OCI-LY1 (cell line): ENCODE data around the gene RUSF1.

Experiments used
- H2AFZ ChIP-seq: fragments of 200-600 bp; sonication (generic), shearing (Covaris generic); 2 replicates; pipeline ENCODE4 v1.6.0; 2014; ENCODE audit warnings: antibody characterized with exemption, mild to moderate bottlenecking, low read length
- H3F3A ChIP-seq: fragments of 200-600 bp; sonication (generic), shearing (Covaris generic); 2 replicates; pipeline ENCODE4 v1.6.0; 2014; ENCODE audit warnings: mild to moderate bottlenecking, antibody characterized with exemption, low read length, moderate library complexity; ENCODE audit not compliant: insufficient read depth
- H3K27ac ChIP-seq: fragments of 200-600 bp; sonication (generic); 2 replicates; pipeline ENCODE4 v1.5.1; 2014; ENCODE audit warnings: low read length, mixed run types, mild to moderate bottlenecking, low read depth; ENCODE audit not compliant: poor library complexity, severe bottlenecking
- H3K27me3 ChIP-seq: fragments of 200-600 bp; sonication (generic); 2 replicates; pipeline ENCODE4 v1.6.0; 2014; ENCODE audit warnings: antibody characterized with exemption, mild to moderate bottlenecking, low read length, moderate library complexity; ENCODE audit not compliant: insufficient read depth
- H3K36me3 ChIP-seq: fragments of 200-600 bp; sonication (generic); 2 replicates; pipeline ENCODE4 v1.6.1; 2014; ENCODE audit warnings: mild to moderate bottlenecking, antibody characterized with exemption, low read length, moderate library complexity, mixed read lengths; ENCODE audit not compliant: insufficient read depth
- H3K4me1 ChIP-seq: fragments of 200-600 bp; sonication (generic); 2 replicates; pipeline ENCODE4 v1.5.1; 2014; ENCODE audit warnings: mild to moderate bottlenecking, low read length, moderate library complexity; ENCODE audit not compliant: insufficient read depth, severe bottlenecking
- H3K4me2 ChIP-seq: fragments of 200-600 bp; sonication (generic), shearing (Covaris generic); 2 replicates; pipeline ENCODE4 v1.6.1; 2014; ENCODE audit warnings: low read length
- H3K4me3 ChIP-seq: fragments of 200-600 bp; sonication (generic); 2 replicates; pipeline ENCODE4 v1.5.1; 2014; ENCODE audit warnings: low read length, low read depth, mild to moderate bottlenecking, mixed read lengths; ENCODE audit not compliant: poor library complexity, severe bottlenecking
- H3K79me2 ChIP-seq: fragments of 200-600 bp; shearing (Covaris generic); 2 replicates; pipeline ENCODE4 v1.6.1; 2016; ENCODE audit warnings: mixed run types, low read length, mixed read lengths; ENCODE audit not compliant: insufficient read depth
- H3K9ac ChIP-seq: fragments of 200-600 bp; sonication (generic), shearing (Covaris generic); 2 replicates; pipeline ENCODE4 v1.6.1; 2014; ENCODE audit warnings: mild to moderate bottlenecking, low read length, mixed read lengths
- H3K9me2 ChIP-seq: fragments of 200-600 bp; sonication (generic), shearing (Covaris generic); 2 replicates; pipeline ENCODE4 v1.6.1; 2014; ENCODE audit warnings: low read depth, mild to moderate bottlenecking, low read length, mixed read lengths
- H3K9me3 ChIP-seq: fragments of 200-600 bp; shearing (Covaris generic); 2 replicates; pipeline ENCODE4 v1.6.1; 2014; ENCODE audit warnings: low read length, mixed read lengths
- H4K20me1 ChIP-seq: fragments of 200-600 bp; sonication (generic), shearing (Covaris generic); 2 replicates; pipeline ENCODE4 v1.6.0; 2016; ENCODE audit warnings: mild to moderate bottlenecking, low read length; ENCODE audit not compliant: insufficient read depth
- EZH2 ChIP-seq: fragments of 200-600 bp; sonication (generic), shearing (Covaris generic); IDR thresholded peaks from 2 replicates; pipeline ENCODE4 v1.8.0; 2017; ENCODE audit warnings: borderline replicate concordance, mixed run types, mild to moderate bottlenecking, antibody characterized with exemption, low read length, moderate library complexity, mixed read lengths
- TF ChIP-seq, protein P1 (sequence below): fragments of 200-600 bp; sonication (generic), shearing (Covaris generic); IDR thresholded peaks from 2 replicates; pipeline ENCODE4 v1.5.1; 2017; ENCODE audit warnings: mild to moderate bottlenecking, antibody characterized with exemption, low read length, moderate library complexity, mixed read lengths

RUSF1 gene

DNA sequence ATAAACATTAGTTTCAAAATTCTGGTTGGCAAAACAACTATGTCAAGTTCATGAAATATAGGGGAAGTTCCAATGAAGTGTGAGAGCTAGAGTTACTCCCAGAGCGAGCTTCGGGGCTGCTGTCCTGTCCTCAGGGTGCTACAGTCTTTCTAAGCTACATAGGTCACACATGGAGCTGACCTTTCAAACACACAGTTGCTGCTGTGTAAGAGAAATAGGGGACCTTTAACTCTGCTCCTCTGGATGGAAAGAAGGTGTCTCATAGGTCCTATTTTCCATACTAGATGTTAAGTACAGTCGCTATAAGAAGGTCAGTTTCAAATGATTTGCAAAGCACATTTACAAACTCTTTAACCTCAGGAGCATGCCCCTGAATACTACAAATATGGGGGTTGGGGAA is 13.2 kb upstream of the RUSF1 start:
- Histone ChIP-seq H3K79me2 (no peaks in the 10 kb centered on the region), H2AFZ (no peak overlapping the region), H3K36me3 (no peaks in the 10 kb centered on the region), H3K9ac (no peak overlapping the region), H3K4me1 (no peaks in the 10 kb centered on the region), H3K27ac (no peak overlapping the region), H3K4me3 (no peak overlapping the region), H3F3A (no peaks in the 10 kb centered on the region), H3K4me2 (no peak overlapping the region), H3K27me3 (0 out of 2 replicates have a peak, but pooled peaks cover 6% of the 10 kb centered on the region), H3K9me2 (no peaks in the 10 kb centered on the region), H4K20me1 (no peaks in the 10 kb centered on the region), H3K9me3 (no peaks in the 10 kb centered on the region)
- TF ChIP-seq EZH2: no peak

DNA sequence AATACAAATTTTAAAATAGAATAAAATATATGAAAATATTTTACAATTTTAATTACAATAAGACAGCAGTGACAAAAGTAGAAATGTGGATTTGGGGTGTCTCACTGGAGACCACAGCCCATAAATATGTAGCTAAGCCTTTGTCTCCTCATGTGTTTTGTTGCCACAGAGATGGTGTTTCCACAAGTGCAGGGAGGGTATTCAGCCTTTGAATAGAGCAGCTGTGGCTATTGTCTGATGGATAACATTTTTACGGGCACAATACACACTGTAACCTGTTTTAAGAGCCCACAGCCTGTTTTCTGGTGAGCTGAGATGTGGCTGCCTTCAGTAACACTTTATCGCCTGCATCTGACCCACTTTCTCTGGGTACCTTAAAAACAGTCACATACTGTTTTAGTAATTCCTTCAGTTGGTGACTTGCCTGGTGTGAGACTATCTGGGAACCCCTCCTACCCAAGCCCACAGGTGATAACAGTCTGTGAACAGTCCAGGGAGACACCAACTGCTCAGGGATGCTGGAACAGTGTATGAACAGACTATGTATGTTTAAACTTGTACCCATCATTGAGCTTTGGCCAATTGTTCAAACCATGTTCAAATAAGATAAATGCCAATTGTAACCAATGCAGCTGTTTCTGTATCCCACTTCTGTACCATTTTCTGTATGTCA is 11.7 kb upstream of the RUSF1 start:
- Histone ChIP-seq H3K9me3 (no peaks in the 10 kb centered on the region), H3F3A (no peaks in the 10 kb centered on the region), H4K20me1 (no peaks in the 10 kb centered on the region), H3K4me2 (no peak overlapping the region), H3K79me2 (no peaks in the 10 kb centered on the region), H3K9ac (no peak overlapping the region), H3K9me2 (no peaks in the 10 kb centered on the region), H2AFZ (no peak overlapping the region), H3K27me3 (0 out of 2 replicates have a peak, but pooled peaks cover 6% of the 10 kb centered on the region), H3K27ac (no peak overlapping the region), H3K4me3 (no peak overlapping the region), H3K4me1 (no peaks in the 10 kb centered on the region), H3K36me3 (no peaks in the 10 kb centered on the region)
- TF ChIP-seq EZH2: no peak
- TF ChIP-seq, protein P1, sequence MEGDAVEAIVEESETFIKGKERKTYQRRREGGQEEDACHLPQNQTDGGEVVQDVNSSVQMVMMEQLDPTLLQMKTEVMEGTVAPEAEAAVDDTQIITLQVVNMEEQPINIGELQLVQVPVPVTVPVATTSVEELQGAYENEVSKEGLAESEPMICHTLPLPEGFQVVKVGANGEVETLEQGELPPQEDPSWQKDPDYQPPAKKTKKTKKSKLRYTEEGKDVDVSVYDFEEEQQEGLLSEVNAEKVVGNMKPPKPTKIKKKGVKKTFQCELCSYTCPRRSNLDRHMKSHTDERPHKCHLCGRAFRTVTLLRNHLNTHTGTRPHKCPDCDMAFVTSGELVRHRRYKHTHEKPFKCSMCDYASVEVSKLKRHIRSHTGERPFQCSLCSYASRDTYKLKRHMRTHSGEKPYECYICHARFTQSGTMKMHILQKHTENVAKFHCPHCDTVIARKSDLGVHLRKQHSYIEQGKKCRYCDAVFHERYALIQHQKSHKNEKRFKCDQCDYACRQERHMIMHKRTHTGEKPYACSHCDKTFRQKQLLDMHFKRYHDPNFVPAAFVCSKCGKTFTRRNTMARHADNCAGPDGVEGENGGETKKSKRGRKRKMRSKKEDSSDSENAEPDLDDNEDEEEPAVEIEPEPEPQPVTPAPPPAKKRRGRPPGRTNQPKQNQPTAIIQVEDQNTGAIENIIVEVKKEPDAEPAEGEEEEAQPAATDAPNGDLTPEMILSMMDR: no peak

DNA sequence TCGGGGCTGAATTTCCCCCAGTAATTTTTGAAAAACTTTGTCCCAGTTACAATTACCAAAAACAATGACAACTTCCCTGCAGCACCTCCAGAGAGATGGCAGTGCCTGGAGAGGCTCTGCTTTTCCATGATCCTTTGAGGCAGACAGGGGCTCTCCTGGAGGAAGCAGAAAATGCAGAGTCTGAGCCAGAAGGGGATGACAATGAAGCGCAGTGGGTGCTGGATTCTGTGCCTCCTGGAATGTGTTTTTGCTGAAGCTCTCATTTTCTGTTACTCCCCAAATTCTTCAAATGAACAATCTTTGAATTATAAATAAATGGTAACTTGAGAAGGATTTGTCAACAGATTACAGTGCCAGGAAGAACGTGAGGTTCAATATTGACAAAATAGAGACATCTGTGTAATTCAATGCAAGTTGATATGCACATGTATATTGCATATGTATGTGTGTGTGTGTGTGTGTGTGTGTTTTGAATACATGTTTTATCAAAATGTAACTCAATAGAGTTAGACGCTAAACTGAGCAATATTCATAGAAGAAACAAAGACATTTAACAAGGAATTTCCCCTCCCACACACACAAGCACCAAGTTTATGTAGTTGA is 9.7 kb upstream of the RUSF1 start:
- Histone ChIP-seq H3K4me2 (no peak overlapping the region), H3K9ac (no peak overlapping the region), H3K27me3 (0 out of 2 replicates have a peak, but pooled peaks cover 6% of the 10 kb centered on the region), H3F3A (no peaks in the 10 kb centered on the region), H3K4me1 (no peaks in the 10 kb centered on the region), H3K27ac (no peak overlapping the region), H4K20me1 (no peaks in the 10 kb centered on the region), H3K36me3 (no peaks in the 10 kb centered on the region), H2AFZ (no peak overlapping the region), H3K79me2 (no peaks in the 10 kb centered on the region), H3K9me3 (no peaks in the 10 kb centered on the region), H3K4me3 (no peak overlapping the region), H3K9me2 (no peaks in the 10 kb centered on the region)
- TF ChIP-seq EZH2: no peak
- TF ChIP-seq, protein P1: no peak
